ENCODE results near the gene PAF1.
"Not testable (repeated sequence)": the region's sequence is repeated elsewhere in the genome, so short reads cannot be mapped to it uniquely, and the experiment has no call there.

DNA sequence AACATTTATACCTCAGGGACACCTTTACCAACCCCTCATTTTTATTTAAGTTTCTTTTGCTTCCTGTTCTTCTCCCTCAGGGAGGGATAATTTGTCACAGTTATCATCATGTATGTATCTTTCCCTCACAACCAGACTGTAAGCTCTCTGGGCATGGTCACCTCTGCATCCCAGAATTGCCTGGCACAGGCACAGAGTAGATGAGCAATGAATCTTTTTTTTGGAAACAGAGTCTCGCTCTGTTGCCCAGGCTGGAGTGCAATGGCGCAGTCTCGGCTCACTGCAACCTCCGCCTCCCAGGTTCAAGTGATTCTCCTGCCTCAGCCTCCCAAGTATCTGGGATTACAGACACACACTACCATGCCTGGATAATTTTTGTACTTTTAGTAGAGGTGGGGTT, 11.5 kb downstream of the PAF1 start:
- not testable (repeated sequence) for TF ChIP-seq NR3C1, SREBF2 (IDR thresholded peaks at IDR 0.05)
- TF ChIP-seq, protein P1, sequence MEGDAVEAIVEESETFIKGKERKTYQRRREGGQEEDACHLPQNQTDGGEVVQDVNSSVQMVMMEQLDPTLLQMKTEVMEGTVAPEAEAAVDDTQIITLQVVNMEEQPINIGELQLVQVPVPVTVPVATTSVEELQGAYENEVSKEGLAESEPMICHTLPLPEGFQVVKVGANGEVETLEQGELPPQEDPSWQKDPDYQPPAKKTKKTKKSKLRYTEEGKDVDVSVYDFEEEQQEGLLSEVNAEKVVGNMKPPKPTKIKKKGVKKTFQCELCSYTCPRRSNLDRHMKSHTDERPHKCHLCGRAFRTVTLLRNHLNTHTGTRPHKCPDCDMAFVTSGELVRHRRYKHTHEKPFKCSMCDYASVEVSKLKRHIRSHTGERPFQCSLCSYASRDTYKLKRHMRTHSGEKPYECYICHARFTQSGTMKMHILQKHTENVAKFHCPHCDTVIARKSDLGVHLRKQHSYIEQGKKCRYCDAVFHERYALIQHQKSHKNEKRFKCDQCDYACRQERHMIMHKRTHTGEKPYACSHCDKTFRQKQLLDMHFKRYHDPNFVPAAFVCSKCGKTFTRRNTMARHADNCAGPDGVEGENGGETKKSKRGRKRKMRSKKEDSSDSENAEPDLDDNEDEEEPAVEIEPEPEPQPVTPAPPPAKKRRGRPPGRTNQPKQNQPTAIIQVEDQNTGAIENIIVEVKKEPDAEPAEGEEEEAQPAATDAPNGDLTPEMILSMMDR (IDR thresholded peaks at IDR 0.05): not testable (repeated sequence)
